Left kidney (tissue), 8 donors: ENCODE results near the gene CLCNKB. TPM values are rescaled to one million over a fixed set of nuclear protein-coding genes. Genes with fewer than 3 reads are reported as not detected.
"Not testable (repeated sequence)": the region's sequence is repeated elsewhere in the genome, so short reads cannot be mapped to it uniquely, and the experiment has no call there.

Experiments
- DNase-seq: peaks from one replicate; pipeline ENCODE4 v3.0.0-alpha.2; 2013
- long read RNA-seq, 8 donors: transcript quantifications; one replicate each; lab custom pipeline, GENCODE V29; 2026
- polyA plus RNA-seq: library from polyadenylated mRNA; unstranded; fragments of 120-200 nt; gene quantifications from one replicate; pipeline ENCODE4 v1.2.1, GENCODE V29; 2013; ENCODE audit not compliant: insufficient read length

CLCNKB gene
- polyA plus RNA-seq: 37.2 TPM
- long read RNA-seq, donor 1, partial matches to known transcripts: 18 of 27 reads
- long read RNA-seq, donor 1, other reads (novel, unspliced or antisense): 5 of 27 reads
- long read RNA-seq, donor 2, partial matches to known transcripts: 0 of 2 reads
- long read RNA-seq, donor 2, other reads (novel, unspliced or antisense): 0 of 2 reads
- long read RNA-seq, donor 3, partial matches to known transcripts: 6 of 8 reads
- long read RNA-seq, donor 3, other reads (novel, unspliced or antisense): 0 of 8 reads
- long read RNA-seq, donor 4: 0 reads
- long read RNA-seq, donor 5, transcript CLCNKB-202 (20 exons, 2,567 nt): major isoform, 6 of 15 reads
- long read RNA-seq, donor 5, partial matches to known transcripts: 0 of 15 reads
- long read RNA-seq, donor 5, other reads (novel, unspliced or antisense): 7 of 15 reads
- long read RNA-seq, donor 6: 0 reads
- long read RNA-seq, donor 7, transcript CLCNKB-202 (20 exons, 2,567 nt): major isoform, 6 of 20 reads
- long read RNA-seq, donor 7, partial matches to known transcripts: 6 of 20 reads
- long read RNA-seq, donor 7, other reads (novel, unspliced or antisense): 8 of 20 reads
- long read RNA-seq, donor 8, partial matches to known transcripts: 5 of 11 reads
- long read RNA-seq, donor 8, other reads (novel, unspliced or antisense): 5 of 11 reads

DNA sequence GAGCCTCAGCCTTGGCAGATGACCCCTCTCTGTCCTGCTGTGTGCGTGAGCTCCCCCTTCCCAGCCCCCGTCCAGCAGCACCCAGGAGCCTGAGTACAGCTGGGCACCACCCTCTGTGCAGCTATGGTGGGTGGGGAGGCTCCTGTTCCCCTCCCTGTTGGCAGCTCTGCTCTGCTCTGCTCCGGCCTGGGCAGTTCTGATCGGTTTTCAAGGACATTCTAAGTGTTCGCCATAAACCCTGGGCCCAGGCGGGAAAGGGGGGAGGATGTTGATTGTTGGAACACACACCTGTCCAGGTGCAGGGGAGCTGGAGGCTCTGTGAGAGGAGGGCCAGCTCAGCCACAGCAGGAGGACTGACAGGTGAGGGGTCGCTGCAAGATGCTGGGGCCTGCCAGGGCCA is at the start of gene CLCNKB:
Gene CLCNKB, plus strand, starts transcription at position 262 of the 400 bp plus-strand sequence. CDS start 711 bp downstream, outside the sequence.
- DNase-seq: no peak

GRCh38 chr1:15994081-15994480 is 49.5 kb upstream of the CLCNKB start:
- DNase-seq: no peak

DNA sequence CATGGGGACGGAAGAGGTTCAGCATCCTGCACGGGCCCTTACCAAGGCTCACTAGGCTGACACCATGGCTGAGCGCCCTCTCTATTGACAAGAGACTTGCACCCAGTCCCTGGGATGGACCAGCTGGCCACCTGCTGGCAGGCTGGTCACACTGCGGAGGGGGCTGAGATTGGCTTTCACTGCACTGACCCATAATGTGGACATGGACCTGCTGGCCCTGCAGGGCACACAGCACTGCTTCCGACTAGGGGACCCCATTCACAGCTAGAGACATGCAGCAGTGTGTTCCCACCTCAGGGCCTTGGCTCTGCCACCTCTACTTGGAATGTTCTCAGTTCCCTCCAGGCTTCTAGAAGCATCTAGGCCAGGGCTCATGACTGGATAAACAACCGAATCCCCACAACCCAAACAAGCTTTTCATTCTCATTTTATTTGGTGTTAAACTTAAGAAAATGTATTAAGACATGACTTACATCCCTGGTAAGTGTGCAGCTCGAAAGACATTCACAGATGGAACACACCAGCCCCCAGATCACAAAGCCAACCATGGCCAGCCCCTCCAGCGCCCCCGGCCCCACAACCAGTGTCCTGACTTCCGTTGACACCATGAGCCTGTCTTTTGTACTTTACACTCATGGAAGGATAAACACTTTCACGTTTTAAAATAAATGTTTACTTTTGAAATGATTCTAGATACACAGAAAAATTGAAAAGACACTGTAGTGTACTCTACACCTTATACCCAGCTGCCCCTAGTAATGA is 48.8 kb upstream of the CLCNKB start:
- no peak for DNase-seq

DNA sequence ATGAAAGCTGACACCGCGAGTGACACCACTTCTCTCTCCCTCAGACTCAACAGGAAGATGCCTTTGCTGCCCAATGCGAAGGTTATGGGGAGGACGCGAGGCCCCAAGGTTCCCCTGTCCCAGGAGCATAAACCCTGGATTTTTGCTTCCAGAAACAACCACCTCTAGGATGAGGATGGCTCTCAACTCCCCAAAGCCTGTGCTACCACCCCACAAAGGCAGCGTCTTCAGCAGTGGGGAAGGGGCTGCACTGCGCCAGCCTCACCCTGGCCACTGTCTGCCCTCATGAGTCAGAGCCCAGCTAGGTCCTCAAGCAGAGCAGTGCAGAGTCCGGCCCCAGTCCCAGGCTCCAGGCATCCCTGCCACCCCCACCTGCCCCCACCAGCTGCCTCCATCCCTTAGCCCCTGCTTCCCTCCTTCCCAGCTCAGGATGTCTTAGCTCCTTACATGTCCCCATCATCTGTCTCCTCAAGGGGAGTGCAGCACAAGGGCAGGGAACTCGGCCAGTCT is 46.5 kb upstream of the CLCNKB start:
- no peak for DNase-seq

DNA sequence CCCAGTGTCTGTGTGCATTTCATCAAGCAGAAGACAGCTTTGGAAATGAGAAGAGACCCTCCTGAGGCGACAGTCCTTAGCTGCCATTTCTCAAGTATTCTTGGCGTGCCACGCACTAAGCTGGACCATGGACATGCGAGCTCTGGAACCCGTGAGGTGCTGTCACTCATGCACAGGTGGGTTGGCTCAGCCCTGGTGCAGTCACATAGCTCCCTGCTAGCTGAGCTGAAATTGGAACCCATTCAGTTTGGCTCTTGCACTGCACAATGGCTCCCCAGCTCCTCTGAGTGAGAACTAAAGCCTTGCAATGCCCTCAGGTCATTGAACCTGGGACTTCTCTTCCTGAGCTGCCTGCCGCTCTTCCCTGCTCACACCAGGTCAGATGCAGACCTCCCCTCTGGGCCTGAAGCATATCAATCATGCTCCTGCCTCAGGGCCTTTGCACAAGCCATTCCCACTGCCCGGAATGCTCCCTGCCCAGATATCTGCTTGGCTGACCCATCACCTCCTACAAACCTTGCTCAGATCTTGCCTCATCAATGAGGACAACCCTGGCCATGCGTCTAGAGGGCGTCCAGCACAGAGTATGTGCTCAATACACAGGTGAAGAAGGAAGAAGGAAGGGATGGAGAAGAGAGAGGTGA is 45.8 kb upstream of the CLCNKB start:
- DNase-seq: no peak

GRCh38 chr1:15998929-15999328 is 44.7 kb upstream of the CLCNKB start:
- DNase-seq: no peak

- DNase-seq: not testable (repeated sequence)
Observed at GRCh38 chr1:16001274-16001673, 42.3 kb upstream of the CLCNKB start.

DNA sequence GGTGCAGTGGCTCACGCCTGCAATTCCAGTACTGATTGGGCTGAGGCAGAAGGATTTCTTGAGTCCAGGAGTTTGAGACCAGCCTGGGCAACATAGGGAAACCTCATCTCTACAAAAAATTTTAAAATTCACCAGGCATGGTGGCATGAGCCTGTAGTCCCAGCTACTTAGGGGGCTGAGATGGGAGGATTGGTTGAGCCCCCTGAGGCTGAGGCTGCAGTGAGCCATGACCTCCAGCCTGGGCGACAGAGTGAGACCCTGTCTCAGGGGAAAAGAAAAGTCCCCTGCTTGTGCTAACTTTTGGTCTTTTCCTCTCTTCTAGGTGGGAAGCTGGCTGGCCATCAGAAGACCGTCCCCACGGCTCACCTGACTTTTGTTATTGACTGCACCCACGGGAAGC is 38.0 kb upstream of the CLCNKB start:
- DNase-seq: no peak

DNA sequence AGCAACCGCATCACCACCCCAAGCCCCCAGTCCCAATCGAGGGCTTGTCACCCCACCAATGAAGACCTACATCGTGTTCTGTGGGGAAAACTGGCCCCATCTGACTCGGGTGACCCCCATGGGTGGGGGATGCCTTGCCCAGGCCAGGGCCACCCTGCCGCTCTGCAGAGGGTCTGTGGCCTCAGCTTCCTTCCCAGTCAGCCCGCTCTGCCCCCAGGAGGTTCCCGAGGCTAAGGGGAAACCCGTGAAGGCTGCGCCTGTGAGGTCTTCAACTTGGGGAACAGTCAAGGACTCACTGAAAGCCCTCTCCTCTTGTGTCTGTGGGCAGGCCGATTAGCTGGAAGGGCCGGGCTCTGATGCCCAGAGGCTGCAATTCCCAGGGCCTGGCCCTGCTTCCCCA is 37.6 kb upstream of the CLCNKB start:
- no peak for DNase-seq

- DNase-seq: no peak
Observed at GRCh38 chr1:16006552-16007485, 36.8 kb upstream of the CLCNKB start.

GRCh38 chr1:16007671-16008341 is 35.8 kb upstream of the CLCNKB start:
- DNase-seq: no peak

DNA sequence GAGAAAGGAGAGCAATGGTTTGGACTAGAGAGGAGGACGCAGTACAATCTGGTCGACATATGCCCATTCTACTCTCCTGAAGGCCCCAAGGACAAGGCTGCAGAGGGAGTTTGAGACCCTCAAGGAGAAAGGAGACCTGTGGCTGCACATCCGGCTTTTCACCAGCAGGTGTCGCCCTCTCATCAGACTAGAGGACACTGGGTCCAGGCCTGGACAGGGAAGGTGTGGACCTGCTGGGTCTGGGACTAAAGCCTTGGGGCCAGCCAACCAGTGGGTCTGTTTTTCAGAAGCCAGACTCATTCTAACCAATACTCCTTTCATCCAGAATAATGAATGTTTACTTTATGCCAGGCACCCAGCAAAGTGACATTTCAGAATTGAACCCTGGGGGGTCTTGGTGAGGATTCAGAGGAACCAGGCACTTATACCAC is 34.5 kb upstream of the CLCNKB start:
- peak; percentile 80 for DNase-seq

DNA sequence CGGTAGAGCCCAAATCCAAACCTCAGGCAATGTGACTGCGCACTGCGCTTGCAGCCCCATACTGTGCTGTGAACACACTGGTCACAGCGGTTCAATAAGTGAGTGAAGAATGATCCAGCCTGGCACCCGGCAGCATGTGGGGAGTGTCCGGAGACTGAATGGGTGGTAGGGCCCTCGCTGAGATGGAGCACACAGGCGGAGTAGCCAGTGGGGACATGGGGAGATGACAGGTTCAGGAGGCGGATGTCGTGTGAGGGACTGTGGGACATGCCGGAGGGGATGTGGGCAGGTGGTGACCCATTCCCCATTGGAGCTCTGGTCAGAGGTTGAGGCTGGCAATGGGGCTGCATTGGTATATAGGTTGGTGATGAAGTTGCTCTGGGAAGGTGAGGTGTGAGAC is 33.9 kb upstream of the CLCNKB start:
- DNase-seq: no peak

GRCh38 chr1:16010837-16011236 is 32.7 kb upstream of the CLCNKB start:
- no peak for DNase-seq

DNA sequence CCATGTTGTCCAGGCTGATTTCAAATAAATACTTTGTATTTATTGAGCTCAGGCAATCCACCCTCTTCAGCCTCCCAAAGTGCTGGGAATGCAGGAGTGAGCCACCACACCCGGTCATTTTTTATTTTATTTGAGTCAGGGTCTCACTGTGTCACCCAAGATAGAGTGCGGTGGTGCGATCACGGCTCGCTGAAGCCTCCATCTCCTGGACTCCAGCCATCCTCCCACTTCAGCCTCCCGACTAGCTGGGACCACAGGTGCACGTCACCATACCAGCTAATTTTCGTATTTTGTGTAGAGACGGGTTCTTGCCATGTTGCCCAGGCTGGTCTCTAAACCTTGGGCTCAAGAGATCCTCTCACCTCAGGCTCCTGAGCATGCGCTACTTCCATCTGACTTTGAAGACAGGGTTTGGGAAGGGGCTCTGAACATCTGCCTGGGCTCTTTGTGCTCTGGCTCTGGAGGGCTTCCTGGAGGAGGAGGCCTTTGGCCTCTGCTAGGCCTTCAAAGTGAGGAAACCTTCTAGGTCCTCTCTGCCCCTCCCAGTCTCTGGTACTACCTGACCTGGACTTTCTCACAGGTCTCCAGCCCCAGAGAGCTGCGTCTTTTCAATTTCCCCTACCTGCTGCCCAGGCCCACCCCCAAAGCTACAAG is 31.5 kb upstream of the CLCNKB start:
- no peak for DNase-seq

DNA sequence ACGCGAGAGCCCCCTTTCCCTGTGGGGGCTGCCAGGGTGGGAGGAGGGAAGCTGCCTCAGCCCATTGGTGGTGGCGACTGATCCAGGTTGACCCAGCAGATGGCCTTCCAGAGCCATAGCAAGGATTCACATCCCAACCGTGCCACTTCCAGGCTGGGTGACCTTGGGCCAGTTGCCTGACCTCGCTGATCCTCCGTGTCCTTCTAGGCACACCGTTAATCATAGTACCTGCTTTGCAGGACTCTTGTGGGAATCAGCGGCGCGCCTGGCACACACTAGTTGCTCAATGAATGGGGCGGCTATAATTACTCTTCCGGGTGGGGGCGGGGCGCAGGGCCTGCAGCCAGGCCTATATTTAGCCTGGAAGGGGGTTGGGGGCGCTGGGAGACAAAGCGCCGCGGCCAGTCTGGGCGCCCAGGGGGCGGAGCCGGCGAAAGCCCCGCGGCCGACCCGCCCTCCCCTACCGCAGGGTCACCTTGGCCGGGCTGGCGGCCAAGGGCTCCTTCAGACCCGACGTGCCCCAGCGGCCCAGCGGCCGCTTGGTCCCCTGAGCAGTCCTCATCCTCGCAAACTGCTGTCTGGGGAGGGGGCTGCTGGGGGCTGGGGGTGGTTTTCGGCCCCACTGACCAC is 30.9 kb upstream of the CLCNKB start:
- peak; percentile 75 for DNase-seq

DNA sequence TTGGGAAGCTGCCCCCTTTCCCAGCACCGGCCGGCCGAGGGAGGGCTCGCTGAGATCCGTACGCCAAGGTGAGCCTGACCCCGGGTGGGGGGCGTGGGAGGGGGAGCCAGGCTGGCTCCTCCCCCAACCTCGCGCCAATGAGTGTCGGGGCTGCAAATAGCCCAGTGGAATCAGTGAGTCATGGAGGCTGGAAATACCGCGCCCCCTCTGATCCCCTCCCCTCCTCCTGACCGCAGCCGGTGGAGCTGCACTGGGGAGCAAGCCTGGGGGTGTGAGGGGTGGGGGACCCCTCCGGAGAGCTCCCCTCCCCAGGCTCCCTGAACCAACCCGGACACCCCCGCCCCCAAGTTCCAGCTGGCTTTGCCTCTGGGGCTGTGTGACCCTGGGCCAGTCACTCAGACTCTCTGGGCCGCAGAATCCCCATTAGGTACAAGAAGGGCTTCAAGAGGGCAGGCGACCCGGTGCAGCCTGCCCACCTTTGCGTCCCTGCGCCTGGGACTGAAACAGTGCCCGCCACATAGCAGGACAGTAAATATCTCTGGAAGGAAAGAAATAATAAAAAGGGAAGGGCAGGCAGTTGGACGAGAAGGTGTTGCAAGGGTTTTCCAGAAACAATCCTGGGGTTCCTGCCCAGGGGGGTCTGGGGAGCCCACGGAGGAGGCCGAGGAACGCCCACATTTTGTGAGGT is 30.2 kb upstream of the CLCNKB start:
- DNase-seq: peak; percentile 45

- no peak for DNase-seq
Observed at GRCh38 chr1:16013908-16014258, 29.7 kb upstream of the CLCNKB start.
